Erythroblast (primary cell): ENCODE results near the gene MOB2.

Experiments used
- GATA1 ChIP-seq: IDR thresholded peaks from 2 replicates; pipeline ENCODE4 v1.6.1; 2011; ENCODE audit warnings: low read depth, mild to moderate bottlenecking, control low read depth, low read length, moderate library complexity
- POLR2A ChIP-seq: IDR thresholded peaks from 2 replicates; pipeline ENCODE4 v1.6.1; 2011; ENCODE audit warnings: mild to moderate bottlenecking, low read length

DNA sequence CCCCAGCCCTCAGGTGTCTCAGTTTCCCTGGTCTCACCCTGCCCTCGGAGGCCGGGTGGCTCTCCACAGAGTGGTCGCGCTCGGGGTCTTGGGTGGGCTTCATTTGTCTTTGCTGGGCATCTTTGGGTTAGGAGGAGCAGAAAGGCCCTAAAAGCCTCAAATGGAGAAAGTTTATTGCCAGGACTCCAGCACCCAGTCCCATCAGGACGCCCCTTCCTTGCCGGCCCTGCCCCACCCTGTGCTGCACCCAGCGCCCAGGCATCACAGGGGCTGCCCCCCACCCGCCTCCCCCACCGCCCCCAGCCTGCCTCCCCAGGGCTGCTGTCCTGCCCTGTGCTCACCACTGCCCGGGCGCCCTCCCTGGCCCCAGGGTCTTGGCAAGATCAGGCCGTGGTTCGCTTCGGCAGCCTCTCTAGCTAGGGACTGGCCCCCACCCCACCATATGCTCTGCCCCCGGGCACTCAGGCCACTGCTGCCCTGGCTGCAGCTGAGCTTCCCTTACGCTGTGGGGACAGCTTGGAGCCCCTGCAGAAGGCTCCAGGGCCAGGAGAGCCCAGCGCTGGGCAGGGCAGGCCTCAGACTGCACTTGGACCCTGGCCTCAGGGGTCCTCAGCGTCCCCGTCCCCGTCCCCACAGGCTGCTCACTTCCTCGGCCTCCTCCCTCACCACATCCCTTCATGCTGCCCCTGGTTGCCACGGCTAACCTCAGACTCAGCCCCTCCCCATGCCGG, 31.4 kb downstream of the MOB2 start:
- TF ChIP-seq POLR2A = no peak
- no peak for TF ChIP-seq GATA1
